Activated T-cell treated with anti-CD3 and anti-CD28 coated beads, Interleukin-2, amount 50 U/mL, for 48 hours (primary cell): ENCODE results near the gene ULBP2.
"Not testable (repeated sequence)": the region's sequence is repeated elsewhere in the genome, so short reads cannot be mapped to it uniquely, and the experiment has no call there.

Source experiments
- DNase-seq, 2 experiments: peaks; one replicate each; pipeline ENCODE4 v3.0.0-alpha.2; 2020

ULBP2 gene

GRCh38 chr6:149974394-149974793 lies 32.6 kb downstream of the ULBP2 start:
- not testable (repeated sequence) for DNase-seq

- DNase-seq = no peak
These were observed 33.0 kb downstream of the ULBP2 start for GRCh38 chr6:149974825-149975224.

GRCh38 chr6:149975400-149975799 lies 33.6 kb downstream of the ULBP2 start:
- DNase-seq = no peak

GRCh38 chr6:149977221-149977620 lies 35.4 kb downstream of the ULBP2 start:
- no peak for DNase-seq

- DNase-seq = no peak
These were observed 36.8 kb downstream of the ULBP2 start for GRCh38 chr6:149978610-149979009.

- no peak for DNase-seq
These were observed 37.5 kb downstream of the ULBP2 start for GRCh38 chr6:149979293-149979692.

- no peak for DNase-seq
These were observed 41.3 kb downstream of the ULBP2 start for GRCh38 chr6:149983145-149983544.

- no peak for DNase-seq
These were observed 43.0 kb downstream of the ULBP2 start for GRCh38 chr6:149984773-149985172.

GRCh38 chr6:149985481-149985937 lies 43.7 kb downstream of the ULBP2 start:
- peak in 1 of 2 experiments; percentile 15 for DNase-seq

GRCh38 chr6:149987602-149988107 lies 45.8 kb downstream of the ULBP2 start:
- no peak for DNase-seq

- DNase-seq = peak in 1 of 2 experiments; percentile 16
These were observed 46.9 kb downstream of the ULBP2 start for GRCh38 chr6:149988550-149989346.

GRCh38 chr6:149990212-149990660 lies 48.4 kb downstream of the ULBP2 start:
- peak in 1 of 2 experiments; percentile 30 for DNase-seq

- peak; percentile 45 to 52 for DNase-seq
These were observed 49.1 kb downstream of the ULBP2 start for GRCh38 chr6:149990661-149991471.

GRCh38 chr6:149991472-149991795 lies 49.6 kb downstream of the ULBP2 start:
- peak in 1 of 2 experiments; percentile 43 for DNase-seq

GRCh38 chr6:149991838-149992237 lies 50.0 kb downstream of the ULBP2 start:
- DNase-seq = no peak

- no peak for DNase-seq
These were observed 53.5 kb downstream of the ULBP2 start for GRCh38 chr6:149995235-149995750.

- no peak for DNase-seq
These were observed 54.2 kb downstream of the ULBP2 start for GRCh38 chr6:149995971-149996370.
